Tibial nerve (tissue), 4 donors: ENCODE measurements around the gene GPC3. TPM values are rescaled to one million over a fixed set of nuclear protein-coding genes. Genes with fewer than 3 reads are reported as not detected.
A peak's percentile ranks its signal among the peaks of the same experiment; 100 is the strongest.

Source experiments
- DNase-seq, 2 donors: peaks; one replicate each; pipeline ENCODE4 v3.0.0-alpha.2; 2019; ENCODE audit warnings: low spot score in 2 of 2
- H3K27ac ChIP-seq, 4 donors: fragments of 200-600 bp; sonication (generic) in 3 of 4; one replicate each; pipeline ENCODE4 v1.5.1; 2017 to 2019; ENCODE audit warnings: mild to moderate bottlenecking in 1 of 4
- H3K27me3 ChIP-seq, 2 donors: fragments of 200-600 bp; sonication (generic) in 1 of 2; one replicate each; pipeline versions ENCODE4 v1.5.1 to v1.6.0; 2017 to 2019
- H3K36me3 ChIP-seq, 3 donors: fragments of 200-600 bp; sonication (generic); one replicate each; pipeline ENCODE4 v1.5.1; 2018 to 2019
- H3K4me1 ChIP-seq, 4 donors: fragments of 200-600 bp; sonication (generic) in 3 of 4; one replicate each; pipeline ENCODE4 v1.5.1; 2017 to 2019
- H3K4me3 ChIP-seq, 4 donors: fragments of 200-600 bp; sonication (generic) in 3 of 4; one replicate each; pipeline ENCODE4 v1.5.1; 2017 to 2019; ENCODE audit warnings: mild to moderate bottlenecking in 1 of 4, moderate library complexity in 1 of 4
- H3K9me3 ChIP-seq, 4 donors: fragments of 200-600 bp; sonication (generic) in 3 of 4; one replicate each; pipeline ENCODE4 v1.5.1; 2017 to 2019
- CTCF ChIP-seq, 5 experiments: fragments of 200-600 bp in 3 of 5; fragments of 450-650 bp in 2 of 5; sonication (generic) in 3 of 5; IDR thresholded peaks; one replicate each; pipeline ENCODE4 v1.5.1; 2016 to 2019; ENCODE audit warnings: antibody characterized with exemption in 5 of 5, mild to moderate bottlenecking in 3 of 5, moderate library complexity in 2 of 5
- EP300 ChIP-seq, 2 donors: sonication (generic); formaldehyde crosslinking; IDR thresholded peaks; one replicate each; pipeline ENCODE4 v1.6.1; 2017; ENCODE audit warnings: antibody characterized with exemption in 2 of 2, mild to moderate bottlenecking in 1 of 2
- POLR2A ChIP-seq, 2 donors: fragments of 450-650 bp; IDR thresholded peaks; one replicate each; pipeline ENCODE4 v1.6.1; 2017; ENCODE audit warnings: antibody characterized with exemption in 2 of 2, mild to moderate bottlenecking in 2 of 2, moderate library complexity in 2 of 2
- WGBS, 2 donors: methylation state at CpG; one replicate each; pipeline ENCODE4 v1.1.5; 2018; 5-methylcytosine and 5-hydroxymethylcytosine counted together
- total RNA-seq, 4 donors: library from RNA; depleted of rRNA; stranded (reverse); fragments of >200 nt; gene quantifications; one replicate each; pipeline ENCODE4 v1.1.0, GENCODE V29; 2016

The GPC3 gene
- total RNA-seq, 4 donors from 2014 or later, result 60.5 to 116 (median 72.8) TPM

DNA sequence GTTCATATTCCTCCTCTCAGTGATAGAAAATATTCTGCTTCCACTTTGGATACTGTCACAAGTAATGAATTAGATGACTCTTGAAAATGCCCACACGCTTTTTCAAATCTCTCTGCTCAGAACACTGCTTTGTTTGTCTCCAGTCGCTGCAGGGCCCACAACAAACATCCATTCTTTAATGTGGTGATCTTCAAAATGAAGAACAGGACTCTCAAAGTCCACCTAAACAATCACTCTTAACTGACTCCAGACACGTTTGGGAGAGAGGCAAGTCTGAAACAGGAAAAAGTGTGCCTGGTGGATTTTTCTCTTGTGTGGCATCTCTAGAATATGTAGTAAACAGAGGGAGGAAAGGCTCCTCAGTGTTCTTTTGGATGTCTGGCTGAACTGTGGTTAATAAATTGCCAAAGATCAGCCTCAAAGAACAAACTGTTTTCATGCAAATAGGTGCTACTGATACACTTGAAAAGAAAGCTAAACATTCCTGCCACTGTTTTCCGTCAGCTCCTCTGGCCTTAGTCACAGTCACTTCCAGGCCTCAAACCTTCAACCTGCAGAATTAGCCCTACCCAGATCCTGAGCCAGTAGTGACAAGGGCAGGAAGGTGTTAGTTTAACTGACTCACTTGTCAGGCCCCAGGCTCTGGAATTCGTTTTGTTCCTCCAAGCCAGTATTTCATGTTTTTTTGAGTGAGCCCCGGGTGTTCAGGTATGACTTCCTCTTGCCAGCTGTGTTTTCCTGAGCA lies 310.5 kb downstream of the GPC3 start:
- Histone ChIP-seq H3K9me3 (no peaks in the 10 kb centered on the region), H3K4me1 (peaks cover 0 to 4% (median 0%) of the 10 kb centered on the region in 4 donors), H3K27ac (peak overlapping the region in 1 of 4 donors; percentile 29), H3K4me3 (no peak overlapping the region), H3K36me3 (no peaks in the 10 kb centered on the region), H3K27me3 (peaks cover 0 to 30% of the 10 kb centered on the region in 2 donors)
- TF ChIP-seq CTCF (IDR thresholded peaks at IDR 0.05) (no peak), POLR2A (IDR thresholded peaks at IDR 0.05) (no peak), EP300 (IDR thresholded peaks at IDR 0.05) (no peak)
- DNase-seq, result no peak
- WGBS, 2 donors, result 36 to 48% methylated on average over 6 of the region's 6 CpGs

DNA sequence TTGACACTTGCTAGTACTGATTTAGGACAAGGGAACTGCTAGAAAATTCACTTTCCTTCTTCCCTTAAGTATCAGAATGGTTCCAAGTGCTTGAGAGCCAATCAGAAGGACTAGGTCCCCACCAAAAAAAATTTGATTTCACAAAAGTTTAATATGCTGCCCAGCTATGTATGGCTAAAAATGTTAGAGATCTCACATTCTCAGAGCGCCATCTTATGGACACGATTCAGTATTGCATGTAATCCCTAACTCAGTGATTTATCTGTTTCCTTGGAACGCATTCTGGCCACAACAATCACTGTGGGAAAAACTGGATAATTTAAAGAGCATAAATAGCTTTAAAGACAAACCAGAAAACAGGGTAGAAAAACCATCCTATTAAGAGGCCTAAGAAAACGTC lies 315.0 kb downstream of the GPC3 start:
- H3K4me3 ChIP-seq, result no peak overlapping the region

GRCh38 chrX:133669214-133669613 lies 316.2 kb downstream of the GPC3 start:
- Histone ChIP-seq H3K4me1 (peaks cover 0 to under 1% (median 0%) of the 10 kb centered on the region in 4 donors), H3K9me3 (no peaks in the 10 kb centered on the region), H3K27ac (no peak overlapping the region), H3K27me3 (peaks cover 0 to 42% of the 10 kb centered on the region in 2 donors), H3K4me3 (no peak overlapping the region), H3K36me3 (no peaks in the 10 kb centered on the region)
- no peak for TF ChIP-seq POLR2A (IDR thresholded peaks at IDR 0.05)
- TF ChIP-seq CTCF (IDR thresholded peaks at IDR 0.05), result no peak
- no peak for TF ChIP-seq EP300 (IDR thresholded peaks at IDR 0.05)
- 81 to 100% methylated on average over 5 of the region's 5 CpGs for WGBS, 2 donors
- DNase-seq, result no peak

More for the DNA sequence above, 315.0 kb downstream of the GPC3 start:
- H3K27me3 ChIP-seq, result peaks cover 0 to 43% of the 10 kb centered on the region in 2 donors
- peak in 1 of 2 donors; percentile 50 for DNase-seq
- WGBS, 2 donors, result 1% methylated on average over 4 of the region's 4 CpGs
- H3K36me3 ChIP-seq, result no peaks in the 10 kb centered on the region
- H3K27ac ChIP-seq, result no peak overlapping the region
- TF ChIP-seq CTCF (IDR thresholded peaks at IDR 0.05) (peak; percentile 42 to 81 (median 73)), POLR2A (IDR thresholded peaks at IDR 0.05) (no peak), EP300 (IDR thresholded peaks at IDR 0.05) (no peak)
- H3K4me1 ChIP-seq, result peaks cover 0 to 4% (median 0%) of the 10 kb centered on the region in 4 donors
- no peaks in the 10 kb centered on the region for H3K9me3 ChIP-seq

DNA sequence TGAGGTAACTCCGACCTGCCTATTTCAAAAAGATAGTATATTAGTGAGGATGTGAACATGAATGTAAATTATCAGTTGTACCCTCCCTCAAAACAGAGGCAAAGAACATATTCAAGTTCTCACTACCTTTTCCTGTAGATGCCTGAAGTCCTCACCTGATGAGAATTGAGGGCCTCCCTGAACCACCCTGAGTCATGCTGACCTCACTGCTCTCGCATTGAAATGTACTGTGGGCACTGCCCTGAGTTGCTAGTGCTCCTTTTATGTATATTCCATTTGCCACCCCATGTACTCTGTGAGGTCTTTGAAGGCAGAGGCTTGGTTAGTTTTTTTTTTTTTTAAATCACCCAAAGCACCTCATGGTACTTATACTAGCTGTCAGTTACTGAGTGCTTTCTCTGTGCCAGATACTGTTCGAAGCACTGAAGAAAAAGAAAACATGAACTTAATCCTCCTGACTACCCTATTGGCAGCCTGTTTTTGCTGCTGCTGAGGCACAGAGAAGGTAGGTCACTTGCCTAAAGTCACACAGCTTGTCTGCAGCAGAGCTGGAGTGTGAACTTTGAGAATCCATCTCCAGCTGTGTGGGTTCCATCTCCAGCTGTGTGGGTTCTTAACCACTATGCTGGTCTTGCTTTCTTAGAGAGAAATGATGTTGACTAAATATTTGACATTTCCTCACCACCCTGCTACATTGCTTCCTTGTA lies 317.0 kb downstream of the GPC3 start:
- 83 to 91% methylated on average over 3 of the region's 3 CpGs for WGBS, 2 donors
- TF ChIP-seq POLR2A (IDR thresholded peaks at IDR 0.05) (no peak), EP300 (IDR thresholded peaks at IDR 0.05) (no peak), CTCF (IDR thresholded peaks at IDR 0.05) (no peak)
- Histone ChIP-seq H3K9me3 (no peaks in the 10 kb centered on the region), H3K36me3 (no peaks in the 10 kb centered on the region), H3K4me1 (no peaks in the 10 kb centered on the region), H3K27me3 (peaks cover 0 to 34% of the 10 kb centered on the region in 2 donors), H3K4me3 (no peak overlapping the region), H3K27ac (no peak overlapping the region)
- DNase-seq, result no peak

DNA sequence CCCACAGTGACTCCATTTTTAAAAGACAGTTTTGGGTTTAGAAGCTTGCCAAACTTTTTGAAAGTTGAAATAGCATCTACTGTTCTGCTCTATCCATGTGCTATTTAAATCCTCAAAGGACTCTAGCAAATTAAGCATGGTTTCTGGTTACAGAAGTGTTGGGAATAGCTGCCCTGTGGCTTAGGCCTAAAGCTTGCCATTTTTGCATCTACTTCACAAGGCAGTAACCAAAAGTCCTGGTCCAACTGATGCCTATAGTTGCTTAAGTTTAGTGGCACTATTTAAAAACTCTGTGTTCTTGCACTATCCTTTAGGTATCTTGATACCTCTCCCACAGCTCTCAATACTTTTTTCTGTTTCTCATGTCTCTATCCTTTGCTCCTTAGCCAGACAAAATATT lies 319.1 kb downstream of the GPC3 start:
- Histone ChIP-seq H3K36me3 (no peaks in the 10 kb centered on the region), H3K27me3 (peaks cover 0 to 34% of the 10 kb centered on the region in 2 donors), H3K4me1 (no peaks in the 10 kb centered on the region), H3K9me3 (no peaks in the 10 kb centered on the region), H3K4me3 (no peak overlapping the region), H3K27ac (no peak overlapping the region)
- no peak for DNase-seq
- TF ChIP-seq POLR2A (IDR thresholded peaks at IDR 0.05), result no peak
- no peak for TF ChIP-seq EP300 (IDR thresholded peaks at IDR 0.05)
- no peak for TF ChIP-seq CTCF (IDR thresholded peaks at IDR 0.05)
